Measurements from ENCODE around the gene ZC3HAV1L. TPM values are rescaled to one million over a fixed set of nuclear protein-coding genes. Genes with fewer than 3 reads are reported as not detected.

ZC3HAV1L gene
- total and polyA plus RNA-seq, 7 experiments from 2014 or later: 0.13 to 26.7 (median 0.59) TPM; not detected in 1

GRCh38 chr7:139004321-139005090, 31.3 kb downstream of the ZC3HAV1L start:
- H3K27me3 ChIP-seq (ENCODE audit: control insufficient read depth in 2 of 2, insufficient read depth in 2 of 2, low read length in 2 of 2): no peaks in the 10 kb centered on the region
- H3K9me3 ChIP-seq (ENCODE audit: control insufficient read depth in 2 of 3, low read length in 3 of 3): no peaks in the 10 kb centered on the region
- H3K4me1 ChIP-seq (ENCODE audit: control insufficient read depth in 2 of 2, insufficient read depth in 2 of 2, low read length in 2 of 2): peaks cover 0 to under 1% of the 10 kb centered on the region in 2 donors
- ChIA-PET POLR2A (no interaction called here), CTCF (no interaction called here)
- H3K36me3 ChIP-seq (ENCODE audit: control insufficient read depth in 2 of 3, insufficient read depth in 3 of 3, low read length in 3 of 3): no peaks in the 10 kb centered on the region
- peaks cover 0 to 3% (median 0%) of the 10 kb centered on the region in 5 donors for H3K36me3 Mint-ChIP-seq
- no peak overlapping the region for H3K27ac Mint-ChIP-seq
- peak in 2 of 9 donors; percentile 17 to 18 for DNase-seq
- no peak overlapping the region for H3K4me3 Mint-ChIP-seq
- H3K27me3 Mint-ChIP-seq: peaks cover 0 to 21% (median 0%) of the 10 kb centered on the region in 5 donors
- ATAC-seq: no peak
- H3K4me1 Mint-ChIP-seq: peaks cover 0 to 8% (median 5%) of the 10 kb centered on the region in 7 donors
- H3K4me3 ChIP-seq (ENCODE audit: low read length): no peak overlapping the region
- H3K9me3 Mint-ChIP-seq: peaks cover 0 to 30% (median 13%) of the 10 kb centered on the region in 11 donors
- H3K27ac ChIP-seq (ENCODE audit: low read depth, low read length): no peak overlapping the region
- intact Hi-C loops (cut with micrococcal nuclease): no loop called here

- ChIA-PET POLR2A (no interaction called here), CTCF (no interaction called here)
- H3K4me1 ChIP-seq (ENCODE audit: control insufficient read depth in 2 of 2, insufficient read depth in 2 of 2, low read length in 2 of 2): peaks cover 0 to 5% of the 10 kb centered on the region in 2 donors
- ATAC-seq (no peak), DNase-seq (peak in 2 of 9 donors; percentile 6 to 17)
- intact Hi-C loops (cut with micrococcal nuclease): no loop called here
- H3K36me3 ChIP-seq (ENCODE audit: control insufficient read depth in 2 of 3, insufficient read depth in 3 of 3, low read length in 3 of 3): no peaks in the 10 kb centered on the region
- peak overlapping the region in 5 of 10 donors; percentile 10 to 50 (median 34) for H3K4me3 Mint-ChIP-seq
- H3K9me3 Mint-ChIP-seq: peaks cover 0 to 18% (median 4%) of the 10 kb centered on the region in 11 donors
- no peaks in the 10 kb centered on the region for H3K9me3 ChIP-seq (ENCODE audit: control insufficient read depth in 2 of 3, low read length in 3 of 3)
- no peak overlapping the region for H3K27ac Mint-ChIP-seq
- H3K36me3 Mint-ChIP-seq: peaks cover 0 to 3% (median 0%) of the 10 kb centered on the region in 5 donors
- no peak overlapping the region for H3K4me3 ChIP-seq (ENCODE audit: low read length)
- peaks cover 0 to 18% (median 9%) of the 10 kb centered on the region in 7 donors for H3K4me1 Mint-ChIP-seq
- H3K27me3 ChIP-seq (ENCODE audit: control insufficient read depth in 2 of 2, insufficient read depth in 2 of 2, low read length in 2 of 2): no peaks in the 10 kb centered on the region
- peaks cover 0 to 39% (median 6%) of the 10 kb centered on the region in 5 donors for H3K27me3 Mint-ChIP-seq
- H3K27ac ChIP-seq (ENCODE audit: low read depth, low read length): no peak overlapping the region
Measured at GRCh38 chr7:138999414-138999813, 36.4 kb downstream of the ZC3HAV1L start.

- H3K9me3 Mint-ChIP-seq: peaks cover 0 to 10% (median 2%) of the 10 kb centered on the region in 11 donors
- ATAC-seq: no peak
- H3K27me3 ChIP-seq (ENCODE audit: control insufficient read depth in 2 of 2, insufficient read depth in 2 of 2, low read length in 2 of 2): no peaks in the 10 kb centered on the region
- DNase-seq: no peak
- no peak overlapping the region for H3K4me3 Mint-ChIP-seq
- H3K27ac Mint-ChIP-seq: no peak overlapping the region
- H3K9me3 ChIP-seq (ENCODE audit: control insufficient read depth in 2 of 3, low read length in 3 of 3): no peaks in the 10 kb centered on the region
- peaks cover 0 to 3% (median 0%) of the 10 kb centered on the region in 5 donors for H3K36me3 Mint-ChIP-seq
- intact Hi-C loops (cut with micrococcal nuclease): no loop called here
- H3K4me1 Mint-ChIP-seq: no peaks in the 10 kb centered on the region
- no peak overlapping the region for H3K27ac ChIP-seq (ENCODE audit: low read depth, low read length)
- H3K36me3 ChIP-seq (ENCODE audit: control insufficient read depth in 2 of 3, insufficient read depth in 3 of 3, low read length in 3 of 3): no peaks in the 10 kb centered on the region
- no peaks in the 10 kb centered on the region for H3K4me1 ChIP-seq (ENCODE audit: control insufficient read depth in 2 of 2, insufficient read depth in 2 of 2, low read length in 2 of 2)
- CTCF ChIA-PET: no interaction called here
- POLR2A ChIA-PET: no interaction called here
- peaks cover 17 to 59% (median 25%) of the 10 kb centered on the region in 5 donors for H3K27me3 Mint-ChIP-seq
- H3K4me3 ChIP-seq (ENCODE audit: low read length): no peak overlapping the region
Measured at GRCh38 chr7:138992052-138992531, 43.8 kb downstream of the ZC3HAV1L start.

GRCh38 chr7:138987686-138988085, 48.2 kb downstream of the ZC3HAV1L start:
- Mint-ChIP-seq H3K4me1 (peaks cover 0 to 1% (median 0%) of the 10 kb centered on the region in 7 donors), H3K4me3 (no peak overlapping the region), H3K27me3 (peaks cover 14 to 42% (median 26%) of the 10 kb centered on the region in 5 donors), H3K36me3 (peaks cover 0 to 7% (median 0%) of the 10 kb centered on the region in 5 donors), H3K27ac (no peak overlapping the region), H3K9me3 (peaks cover 0 to 10% (median 2%) of the 10 kb centered on the region in 11 donors)
- DNase-seq (no peak), ATAC-seq (no peak)
- H3K36me3 ChIP-seq (ENCODE audit: control insufficient read depth in 2 of 3, insufficient read depth in 3 of 3, low read length in 3 of 3): no peaks in the 10 kb centered on the region
- H3K27me3 ChIP-seq (ENCODE audit: control insufficient read depth in 2 of 2, insufficient read depth in 2 of 2, low read length in 2 of 2): no peaks in the 10 kb centered on the region
- no peak overlapping the region for H3K27ac ChIP-seq (ENCODE audit: low read depth, low read length)
- CTCF ChIA-PET: no interaction called here
- no peak overlapping the region for H3K4me3 ChIP-seq (ENCODE audit: low read length)
- no peaks in the 10 kb centered on the region for H3K4me1 ChIP-seq (ENCODE audit: control insufficient read depth in 2 of 2, insufficient read depth in 2 of 2, low read length in 2 of 2)
- intact Hi-C loops (cut with micrococcal nuclease): no loop called here
- H3K9me3 ChIP-seq (ENCODE audit: control insufficient read depth in 2 of 3, low read length in 3 of 3): no peaks in the 10 kb centered on the region
- POLR2A ChIA-PET: no interaction called here

GRCh38 chr7:138982204-138982623, 53.6 kb downstream of the ZC3HAV1L start:
- Histone ChIP-seq H3K9me3 (ENCODE audit: control insufficient read depth in 2 of 3, low read length in 3 of 3) (no peaks in the 10 kb centered on the region), H3K4me1 (ENCODE audit: control insufficient read depth in 2 of 2, insufficient read depth in 2 of 2, low read length in 2 of 2) (peaks cover 5 to 6% of the 10 kb centered on the region in 2 donors), H3K27me3 (ENCODE audit: control insufficient read depth in 2 of 2, insufficient read depth in 2 of 2, low read length in 2 of 2) (peaks cover 10 to 13% of the 10 kb centered on the region in 2 donors), H3K4me3 (ENCODE audit: low read length) (no peak overlapping the region), H3K36me3 (ENCODE audit: control insufficient read depth in 2 of 3, insufficient read depth in 3 of 3, low read length in 3 of 3) (no peaks in the 10 kb centered on the region), H3K27ac (ENCODE audit: low read depth, low read length) (no peak overlapping the region)
- CTCF ChIA-PET: interaction anchor here (3.4 kb wide), 1 partner anchor 96 kb away, joined by 29 read pairs; no protein-coding TSS in a partner anchor
- Mint-ChIP-seq H3K36me3 (peaks cover 0 to 4% (median 0%) of the 10 kb centered on the region in 5 donors), H3K27ac (peak overlapping the region in 3 of 9 donors; percentile 9 to 26 (median 20)), H3K4me1 (peaks cover 10 to 18% (median 13%) of the 10 kb centered on the region in 7 donors), H3K9me3 (no peaks in the 10 kb centered on the region), H3K27me3 (peaks cover 25 to 49% (median 35%) of the 10 kb centered on the region in 5 donors), H3K4me3 (peak overlapping the region; percentile 54 to 80 (median 69))
- DNase-seq (no peak), ATAC-seq (no peak)
- intact Hi-C loops (cut with micrococcal nuclease): loop anchor here in 1 of 2 donors (5.0 kb wide), 1 partner anchor 80 kb away; no protein-coding TSS in a partner anchor
- POLR2A ChIA-PET: interaction anchor here (1.5 kb wide), 1 partner anchor 96 kb away, joined by 4 read pairs; no protein-coding TSS in a partner anchor

GRCh38 chr7:138981332-138982203, 54.3 kb downstream of the ZC3HAV1L start, which contains the start of gene KIAA1549:
TSS of gene KIAA1549 (minus strand) at chr7:138981389. CDS start at chr7:138981269, 120 bp downstream.
- H3K4me1 Mint-ChIP-seq: peaks cover 10 to 18% (median 13%) of the 10 kb centered on the region in 7 donors
- peaks cover 10 to 13% of the 10 kb centered on the region in 2 donors for H3K27me3 ChIP-seq (ENCODE audit: control insufficient read depth in 2 of 2, insufficient read depth in 2 of 2, low read length in 2 of 2)
- H3K4me3 ChIP-seq (ENCODE audit: low read length): peak within 1 kb of the TSS; percentile 37
- ATAC-seq (peak; percentile 81), DNase-seq (peak in 8 of 9 donors; percentile 17 to 75 (median 26))
- H3K36me3 ChIP-seq (ENCODE audit: control insufficient read depth in 2 of 3, insufficient read depth in 3 of 3, low read length in 3 of 3): no peaks in the 10 kb centered on the region
- H3K9me3 Mint-ChIP-seq: no peaks in the 10 kb centered on the region
- H3K27me3 Mint-ChIP-seq: peaks cover 25 to 49% (median 35%) of the 10 kb centered on the region in 5 donors
- ChIA-PET POLR2A (interaction anchor here (1.5 kb wide), 1 partner anchor 95 kb away, joined by 4 read pairs; no protein-coding TSS in a partner anchor), CTCF (interaction anchor here (1.1 to 3.4 kb wide), 2 partner anchors 13 to 95 kb away, joined by 3 to 29 read pairs; no protein-coding TSS in a partner anchor)
- peak within 1 kb of the TSS; percentile 83 to 98 (median 90) for H3K4me3 Mint-ChIP-seq
- no peaks in the 10 kb centered on the region for H3K9me3 ChIP-seq (ENCODE audit: control insufficient read depth in 2 of 3, low read length in 3 of 3)
- peaks cover 0 to 4% (median 0%) of the 10 kb centered on the region in 5 donors for H3K36me3 Mint-ChIP-seq
- intact Hi-C loops (cut with micrococcal nuclease): loop anchor here (1.0 to 5.0 kb wide), 5 partner anchors 78 to 521 kb away; partner anchors contain the start of gene TRIM24 (in 1 of the 2)
- peaks cover 5 to 6% of the 10 kb centered on the region in 2 donors for H3K4me1 ChIP-seq (ENCODE audit: control insufficient read depth in 2 of 2, insufficient read depth in 2 of 2, low read length in 2 of 2)
- peak within 1 kb of the TSS in 7 of 9 donors; percentile 12 to 82 (median 63) for H3K27ac Mint-ChIP-seq
- no peak within 1 kb of the TSS for H3K27ac ChIP-seq (ENCODE audit: low read depth, low read length)

All from naive thymus-derived CD4-positive, alpha-beta T cell (primary cell).